ENCODE data around the gene TEDC2.
"Not testable (repeated sequence)": the region's sequence is repeated elsewhere in the genome, so short reads cannot be mapped to it uniquely, and the experiment has no call there.

The TEDC2 gene

DNA sequence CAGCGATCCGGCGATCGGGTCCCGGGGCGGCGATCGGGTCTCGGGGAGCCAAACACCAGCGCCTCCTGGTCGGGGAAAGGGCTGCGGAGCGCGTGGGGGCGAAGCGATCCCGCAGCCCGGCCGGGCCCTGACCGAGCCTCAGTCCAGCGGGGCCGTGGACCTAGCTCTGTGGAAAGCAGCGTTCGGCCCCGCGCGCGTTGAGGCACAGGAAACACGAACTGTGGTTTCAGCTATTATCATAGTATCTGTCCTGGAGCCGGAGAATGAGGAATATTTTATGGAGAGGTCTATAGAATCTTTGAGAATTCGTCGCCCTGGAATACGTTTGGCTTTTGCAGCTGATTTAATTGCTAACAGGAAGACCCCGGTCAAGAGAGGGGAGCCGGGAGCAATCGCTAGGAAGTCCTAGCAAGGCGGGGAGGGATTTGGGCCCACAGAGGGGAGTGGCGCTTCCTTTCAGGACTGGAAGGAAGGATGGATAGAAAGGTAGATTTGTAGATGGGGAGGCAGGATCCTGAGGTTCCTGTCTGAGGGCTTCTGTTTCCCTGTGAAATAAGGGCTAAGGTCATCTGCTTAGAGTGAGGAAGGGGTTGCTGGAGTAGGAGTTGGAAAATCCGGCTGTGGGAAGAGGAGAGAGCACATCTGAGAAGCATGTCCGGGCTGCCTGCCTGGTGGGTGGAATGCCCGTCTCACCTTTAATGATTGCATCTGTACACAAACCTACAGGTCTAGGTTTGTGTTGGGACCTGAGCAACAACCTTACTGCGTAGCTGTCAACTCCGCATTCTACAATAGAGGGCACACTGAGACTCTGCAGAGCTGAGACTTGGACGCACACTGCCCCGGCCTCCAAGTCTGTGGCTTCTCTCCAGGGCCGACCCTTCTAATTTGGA lies 29.9 kb upstream of the TEDC2 start:
- TF ChIP-seq, protein P1, sequence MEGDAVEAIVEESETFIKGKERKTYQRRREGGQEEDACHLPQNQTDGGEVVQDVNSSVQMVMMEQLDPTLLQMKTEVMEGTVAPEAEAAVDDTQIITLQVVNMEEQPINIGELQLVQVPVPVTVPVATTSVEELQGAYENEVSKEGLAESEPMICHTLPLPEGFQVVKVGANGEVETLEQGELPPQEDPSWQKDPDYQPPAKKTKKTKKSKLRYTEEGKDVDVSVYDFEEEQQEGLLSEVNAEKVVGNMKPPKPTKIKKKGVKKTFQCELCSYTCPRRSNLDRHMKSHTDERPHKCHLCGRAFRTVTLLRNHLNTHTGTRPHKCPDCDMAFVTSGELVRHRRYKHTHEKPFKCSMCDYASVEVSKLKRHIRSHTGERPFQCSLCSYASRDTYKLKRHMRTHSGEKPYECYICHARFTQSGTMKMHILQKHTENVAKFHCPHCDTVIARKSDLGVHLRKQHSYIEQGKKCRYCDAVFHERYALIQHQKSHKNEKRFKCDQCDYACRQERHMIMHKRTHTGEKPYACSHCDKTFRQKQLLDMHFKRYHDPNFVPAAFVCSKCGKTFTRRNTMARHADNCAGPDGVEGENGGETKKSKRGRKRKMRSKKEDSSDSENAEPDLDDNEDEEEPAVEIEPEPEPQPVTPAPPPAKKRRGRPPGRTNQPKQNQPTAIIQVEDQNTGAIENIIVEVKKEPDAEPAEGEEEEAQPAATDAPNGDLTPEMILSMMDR (IDR thresholded peaks at IDR 0.05; ENCODE audit: low read depth, low read length, missing control alignments): peak; percentile 45
- DNase-seq (ENCODE audit: low read depth): peak; percentile 22
- peak overlapping the region; percentile 82 for H3K4me3 ChIP-seq (ENCODE audit: low read depth, low read length)

DNA sequence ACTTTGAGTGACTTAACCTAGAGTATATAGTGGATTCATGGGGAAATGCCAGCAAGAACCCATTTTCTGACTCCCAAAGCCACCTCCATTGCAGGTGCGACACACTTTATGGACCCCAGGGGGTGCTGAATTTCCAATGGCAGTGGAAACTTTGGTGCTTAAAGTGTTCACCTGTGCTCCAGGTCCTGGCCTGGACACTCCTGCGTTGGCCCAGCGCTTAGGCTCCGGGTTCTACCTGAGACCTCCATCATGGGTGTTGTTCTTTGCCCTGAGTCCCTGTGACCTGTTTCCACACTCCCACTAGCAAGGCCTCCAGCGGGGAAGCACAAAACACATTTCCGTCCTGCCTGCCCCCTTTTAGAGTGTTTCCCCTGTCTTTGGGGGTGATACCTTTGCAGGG lies 27.6 kb upstream of the TEDC2 start:
- TF ChIP-seq, protein P1 (IDR thresholded peaks at IDR 0.05; ENCODE audit: low read depth, low read length, missing control alignments): no peak
- DNase-seq (ENCODE audit: low read depth): no peak
- H3K4me3 ChIP-seq (ENCODE audit: low read depth, low read length): no peak overlapping the region

DNA sequence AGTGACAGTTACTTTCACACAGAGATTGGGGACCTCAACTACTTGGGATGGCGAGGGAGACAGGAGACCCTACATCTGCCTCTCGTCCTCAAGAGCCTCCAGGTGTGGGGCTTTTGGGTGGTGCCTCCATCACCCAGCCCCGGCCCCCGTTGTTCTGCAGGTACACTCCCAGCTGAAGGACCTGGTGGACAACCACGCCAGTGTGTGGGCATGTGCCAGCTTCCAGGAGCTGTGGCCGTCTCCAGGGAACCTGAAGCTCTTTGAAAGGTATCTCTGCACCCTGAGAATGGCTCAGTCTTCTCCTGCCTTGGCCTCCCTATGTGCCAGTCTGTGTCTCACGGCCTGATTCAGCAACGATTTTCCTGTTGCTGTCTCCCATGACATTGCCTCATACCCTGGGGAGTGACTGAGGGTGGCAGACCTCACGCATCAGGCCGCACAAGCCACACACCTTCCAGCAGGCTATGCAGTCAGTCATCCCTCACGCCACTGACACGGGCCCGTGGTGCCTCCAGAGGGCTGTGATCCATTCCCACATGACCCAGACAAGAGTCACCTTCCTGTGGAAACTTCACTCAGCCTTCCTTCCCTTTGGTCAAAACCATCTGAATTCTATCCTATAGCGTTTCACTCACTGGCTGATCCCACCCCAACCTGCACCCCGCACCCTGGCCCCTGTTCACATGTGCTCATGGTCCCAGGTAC lies 27.0 kb upstream of the TEDC2 start:
- DNase-seq (ENCODE audit: low read depth): no peak

DNA sequence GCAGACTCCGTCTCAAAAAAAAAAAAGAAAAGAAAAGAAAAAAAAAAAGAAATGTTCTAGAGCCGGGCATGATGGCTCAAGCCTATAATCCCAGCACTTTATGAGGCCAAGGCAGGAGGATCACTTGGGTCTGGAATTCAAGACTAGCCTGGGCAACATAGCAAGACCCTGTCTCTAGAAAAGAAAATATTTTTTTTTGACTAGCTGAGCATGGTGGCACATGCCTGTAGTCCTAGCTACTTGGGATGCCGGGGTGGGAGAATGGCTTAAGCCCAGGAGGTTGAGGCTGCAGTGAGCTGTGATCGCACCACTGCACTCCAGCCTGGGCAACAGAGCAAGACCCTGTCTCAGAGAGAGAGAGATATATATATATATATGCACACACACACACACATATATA lies 24.7 kb upstream of the TEDC2 start:
- not testable (repeated sequence) for DNase-seq (ENCODE audit: low read depth); H3K4me3 ChIP-seq (ENCODE audit: low read depth, low read length)

More for the DNA sequence above, 27.0 kb upstream of the TEDC2 start:
- no peak overlapping the region for H3K4me3 ChIP-seq (ENCODE audit: low read depth, low read length)
- TF ChIP-seq, protein P1 (IDR thresholded peaks at IDR 0.05; ENCODE audit: low read depth, low read length, missing control alignments): no peak

DNA sequence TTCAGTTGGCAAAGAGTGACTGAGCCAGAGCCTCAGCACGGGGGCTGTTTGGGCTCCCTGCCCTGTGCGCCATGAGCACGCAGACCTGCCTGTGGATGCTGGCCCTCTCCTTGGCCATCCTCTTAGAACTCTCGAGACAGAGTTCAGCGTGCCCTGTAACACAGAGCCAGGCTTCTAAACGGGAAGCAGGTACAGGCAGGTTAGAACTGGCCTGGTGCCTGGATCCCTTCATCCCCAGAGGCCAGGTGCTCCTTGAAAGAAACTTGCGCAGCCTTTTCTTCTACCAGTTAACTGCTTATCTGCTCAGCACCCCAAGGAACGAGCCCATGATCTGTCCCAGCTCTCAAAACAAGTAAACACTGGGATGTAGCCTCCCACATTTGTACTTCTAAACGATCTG lies 23.8 kb upstream of the TEDC2 start:
- TF ChIP-seq, protein P1 (IDR thresholded peaks at IDR 0.05; ENCODE audit: low read depth, low read length, missing control alignments): no peak
- no peak overlapping the region for H3K4me3 ChIP-seq (ENCODE audit: low read depth, low read length)
- no peak for DNase-seq (ENCODE audit: low read depth)

DNA sequence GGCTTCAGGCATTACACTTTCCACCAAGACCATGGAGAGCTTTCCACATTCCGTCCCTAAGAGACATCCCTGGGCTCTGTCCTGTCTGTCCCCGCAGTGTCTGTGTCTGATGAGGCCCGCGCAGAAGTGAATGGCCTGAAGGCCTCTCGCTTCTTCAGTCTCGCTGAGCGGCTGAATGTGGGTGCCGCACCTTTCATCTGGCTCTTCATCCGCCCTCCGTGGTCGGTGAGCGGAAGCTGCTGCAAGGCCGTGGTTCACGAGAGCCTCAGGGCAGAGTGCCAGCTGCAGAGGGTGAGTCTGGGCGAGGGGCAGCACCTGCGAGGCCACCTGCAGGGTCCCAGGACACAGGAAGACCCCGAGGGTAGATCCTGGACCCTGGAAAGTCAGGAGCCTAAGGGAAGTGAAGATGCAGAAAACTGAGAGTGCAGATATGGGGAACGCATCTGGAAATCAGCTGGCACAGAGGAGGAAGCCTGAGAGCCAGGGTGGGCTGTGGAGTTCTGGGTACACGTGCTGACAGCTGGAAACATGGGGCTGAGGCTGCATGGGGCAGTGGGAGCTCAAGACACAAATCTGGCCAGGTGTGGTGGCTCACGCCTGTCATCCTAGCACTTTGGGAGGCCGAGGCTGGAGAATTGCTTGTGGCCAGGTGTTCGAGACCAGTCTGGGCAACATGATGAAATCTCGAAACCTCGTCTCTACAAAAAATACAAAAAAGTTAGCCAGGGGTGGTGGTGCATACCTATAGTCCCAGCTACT lies 22.7 kb upstream of the TEDC2 start:
- H3K4me3 ChIP-seq (ENCODE audit: low read depth, low read length): no peak overlapping the region
- TF ChIP-seq, protein P1 (IDR thresholded peaks at IDR 0.05; ENCODE audit: low read depth, low read length, missing control alignments): no peak
- DNase-seq (ENCODE audit: low read depth): no peak

DNA sequence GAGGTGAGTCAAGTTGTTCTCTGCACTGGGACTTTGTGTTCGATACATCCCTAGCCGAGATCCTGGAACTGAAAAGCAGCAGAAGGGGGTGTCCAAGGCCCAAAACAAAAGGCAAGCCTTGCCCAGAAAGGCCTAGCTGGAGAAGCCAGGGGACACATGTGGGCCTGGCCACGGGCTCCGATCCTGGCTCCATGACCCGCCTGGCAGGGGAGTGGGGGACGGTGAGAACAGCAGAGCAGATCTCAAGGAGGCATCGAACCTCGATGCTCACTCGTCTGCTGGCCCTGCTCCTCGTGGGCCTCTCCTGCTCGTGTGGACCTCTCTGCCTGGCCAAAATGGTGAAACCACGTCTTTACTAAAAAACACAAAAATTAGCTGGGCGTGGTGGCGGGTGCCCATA lies 21.8 kb upstream of the TEDC2 start:
- TF ChIP-seq, protein P1 (IDR thresholded peaks at IDR 0.05; ENCODE audit: low read depth, low read length, missing control alignments): no peak
- DNase-seq (ENCODE audit: low read depth): no peak
- H3K4me3 ChIP-seq (ENCODE audit: low read depth, low read length): no peak overlapping the region
